Fibroblast of lung (primary cell): Measurements from ENCODE around the gene PRKCQ. TPM values are rescaled to one million over a fixed set of nuclear protein-coding genes. Genes with fewer than 3 reads are reported as not detected.

ENCODE experiments used
- DNase-seq, 2 donors: peaks; one replicate each; pipeline versions ENCODE4 v3.0.0 to v3.0.0-alpha.2; 2010; ENCODE audit warnings: low read depth in 2 of 2
- H2AFZ ChIP-seq: 2 replicates; pipeline ENCODE4 v1.5.1; 2012; ENCODE audit warnings: low read length, control low read depth, inconsistent platforms
- H3K27ac ChIP-seq: 2 replicates; pipeline ENCODE4 v1.5.1; 2011; ENCODE audit warnings: low read length, control low read depth; ENCODE audit not compliant: insufficient read depth
- H3K27me3 ChIP-seq: 2 replicates; pipeline ENCODE4 v1.5.1; 2011; ENCODE audit warnings: mild to moderate bottlenecking, low read length; ENCODE audit not compliant: control insufficient read depth, insufficient read depth
- H3K36me3 ChIP-seq: 2 replicates; pipeline ENCODE4 v1.5.1; 2011; ENCODE audit warnings: low read length; ENCODE audit not compliant: control insufficient read depth, insufficient read depth
- H3K4me1 ChIP-seq: 2 replicates; pipeline ENCODE4 v1.5.1; 2011; ENCODE audit warnings: low read length; ENCODE audit not compliant: control insufficient read depth, insufficient read depth; ENCODE audit errors: extremely low read depth
- H3K4me2 ChIP-seq: 2 replicates; pipeline ENCODE4 v1.5.1; 2011; ENCODE audit warnings: low read length, control low read depth; ENCODE audit not compliant: insufficient read depth; ENCODE audit errors: extremely low read depth
- H3K4me3 ChIP-seq, 4 experiments: fragments of 200-600 bp in 1 of 4; sonication (generic) in 1 of 4; replicated peaks in 1 of 4; 2 replicates each; pipeline ENCODE4 v1.5.1; 2011 to 2016; ENCODE audit warnings: low read length in 4 of 4, low read depth in 3 of 4, mild to moderate bottlenecking in 3 of 4, control low read depth in 2 of 4, inconsistent platforms in 1 of 4, mixed read lengths in 1 of 4; ENCODE audit not compliant: insufficient read depth in 1 of 4; ENCODE audit errors: control extremely low read depth in 1 of 4
- H3K79me2 ChIP-seq: 2 replicates; pipeline ENCODE4 v1.5.1; 2012; ENCODE audit warnings: mild to moderate bottlenecking, low read length, inconsistent platforms; ENCODE audit not compliant: control insufficient read depth, insufficient read depth
- H3K9ac ChIP-seq: 2 replicates; pipeline ENCODE4 v1.5.1; 2011; ENCODE audit warnings: mild to moderate bottlenecking, low read length, control low read depth; ENCODE audit not compliant: insufficient read depth
- H3K9me3 ChIP-seq: 2 replicates; pipeline ENCODE4 v1.5.1; 2012; ENCODE audit warnings: low read depth, low read length; ENCODE audit not compliant: control insufficient read depth, insufficient read depth
- H4K20me1 ChIP-seq: 2 replicates; pipeline ENCODE4 v1.5.1; 2011; ENCODE audit warnings: low read length; ENCODE audit not compliant: control insufficient read depth, insufficient read depth; ENCODE audit errors: extremely low read depth
- CTCF ChIP-seq, 2 donors: IDR thresholded peaks in 1 of 2; conservative IDR thresholded peaks in 1 of 2; 1 replicate in 1 of 2; 2 replicates in 1 of 2; pipeline ENCODE4 v1.5.1; 2011 to 2012; ENCODE audit warnings: low read length in 2 of 2, control low read depth in 1 of 2, inconsistent platforms in 1 of 2, low read depth in 1 of 2, mild to moderate bottlenecking in 1 of 2
- EZH2 ChIP-seq: IDR thresholded peaks from 2 replicates; pipeline ENCODE4 v1.5.1; 2012; ENCODE audit warnings: low read length, control low read depth, mild to moderate bottlenecking; ENCODE audit errors: missing control alignments
- polyA plus RNA-seq, 2 donors: library from polyadenylated mRNA; depleted of rRNA in 1 of 2; stranded (reverse) in 1 of 2; unstranded in 1 of 2; fragments of >200 nt; gene quantifications; 2 replicates each; pipeline ENCODE4 v1.2.1, GENCODE V29; 2011 to 2012; ENCODE audit warnings: missing spikeins in 1 of 2
- total RNA-seq: library from RNA; depleted of rRNA; stranded (reverse); fragments of >200 nt; gene quantifications from 2 replicates; pipeline ENCODE4 v1.2.1, GENCODE V29; 2014

Gene PRKCQ
- total and polyA plus RNA-seq, 2 donors (not counting 1 experiment from before 2014, with no cell fraction given) = under 0.01 to 0.01 TPM

GRCh38 chr10:6563075-6563474 lies 17.0 kb downstream of the PRKCQ start:
- DNase-seq = no peak
- Histone ChIP-seq H3K4me3 (no peak overlapping the region), H3K9me3 (no peaks in the 10 kb centered on the region), H4K20me1 (no peaks in the 10 kb centered on the region), H3K27me3 (no peaks in the 10 kb centered on the region), H3K4me2 (no peak overlapping the region), H3K4me1 (no peaks in the 10 kb centered on the region), H3K36me3 (no peaks in the 10 kb centered on the region), H3K27ac (no peak overlapping the region), H3K79me2 (no peaks in the 10 kb centered on the region), H3K9ac (no peak overlapping the region), H2AFZ (no peak overlapping the region)
- TF ChIP-seq CTCF (conservative IDR thresholded peaks at IDR 0.05 in 1 of 2, IDR thresholded peaks at IDR 0.05 in 1 of 2; ENCODE audit: low read depth in 1 of 2, low read length in 2 of 2) (no peak), EZH2 (no peak)

GRCh38 chr10:6562221-6562620 lies 17.9 kb downstream of the PRKCQ start:
- H3K79me2 ChIP-seq = no peaks in the 10 kb centered on the region
- no peaks in the 10 kb centered on the region for H3K27me3 ChIP-seq
- TF ChIP-seq CTCF (conservative IDR thresholded peaks at IDR 0.05 in 1 of 2, IDR thresholded peaks at IDR 0.05 in 1 of 2; ENCODE audit: low read depth in 1 of 2, low read length in 2 of 2) = no peak
- no peak for TF ChIP-seq EZH2
- H2AFZ ChIP-seq = no peak overlapping the region
- no peak overlapping the region for H3K27ac ChIP-seq
- H3K36me3 ChIP-seq = no peaks in the 10 kb centered on the region
- no peaks in the 10 kb centered on the region for H3K4me1 ChIP-seq
- no peak overlapping the region for H3K9ac ChIP-seq
- no peaks in the 10 kb centered on the region for H3K9me3 ChIP-seq
- no peak for DNase-seq
- no peak overlapping the region for H3K4me3 ChIP-seq
- H3K4me2 ChIP-seq = no peak overlapping the region
- H4K20me1 ChIP-seq = no peaks in the 10 kb centered on the region

- Histone ChIP-seq H3K4me2 (no peak overlapping the region), H2AFZ (no peak overlapping the region), H3K4me3 (no peak overlapping the region), H3K9me3 (no peaks in the 10 kb centered on the region), H4K20me1 (no peaks in the 10 kb centered on the region), H3K4me1 (no peaks in the 10 kb centered on the region), H3K79me2 (no peaks in the 10 kb centered on the region), H3K27me3 (no peaks in the 10 kb centered on the region), H3K36me3 (no peaks in the 10 kb centered on the region), H3K27ac (no peak overlapping the region), H3K9ac (no peak overlapping the region)
- DNase-seq = no peak
- TF ChIP-seq EZH2 = no peak
Measured at GRCh38 chr10:6561552-6561951, 18.5 kb downstream of the PRKCQ start.
